HEK293T (cell line): ENCODE measurements around the gene SCAP.

Experiments used
- FOXM1 ChIP-seq: fragments of 450-650 bp; IDR thresholded peaks from 2 replicates; pipeline ENCODE4 v1.6.1; 2017; ENCODE audit warnings: mild to moderate bottlenecking, borderline replicate concordance
- SUZ12 ChIP-seq: fragments of 450-650 bp; IDR thresholded peaks from 2 replicates; pipeline ENCODE4 v1.6.1; 2016; ENCODE audit warnings: mild to moderate bottlenecking

GRCh38 chr3:47427866-47428265 lies 47.9 kb downstream of the SCAP start:
- TF ChIP-seq FOXM1 (no peak), SUZ12 (no peak)
